Gastroesophageal sphincter (tissue), 3 donors: ENCODE data around the gene SLC8A1.

Experiments used
- POLR2A ChIP-seq, 2 donors: fragments of 450-650 bp; IDR thresholded peaks; one replicate each; pipeline ENCODE4 v1.6.1; 2017; ENCODE audit warnings: antibody characterized with exemption in 2 of 2, mild to moderate bottlenecking in 2 of 2, moderate library complexity in 1 of 2
- POLR2AphosphoS5 ChIP-seq: sonication (generic); formaldehyde crosslinking; IDR thresholded peaks from one replicate; pipeline ENCODE4 v1.6.1; 2017; ENCODE audit warnings: antibody characterized with exemption
- TF ChIP-seq, protein P1 (sequence below), 4 experiments: fragments of 200-600 bp in 2 of 4; fragments of 450-650 bp in 2 of 4; sonication (generic) in 1 of 4; IDR thresholded peaks; one replicate each; pipeline ENCODE4 v1.5.1; 2017 to 2019; ENCODE audit warnings: antibody characterized with exemption in 4 of 4, mild to moderate bottlenecking in 2 of 4, moderate library complexity in 2 of 4

DNA sequence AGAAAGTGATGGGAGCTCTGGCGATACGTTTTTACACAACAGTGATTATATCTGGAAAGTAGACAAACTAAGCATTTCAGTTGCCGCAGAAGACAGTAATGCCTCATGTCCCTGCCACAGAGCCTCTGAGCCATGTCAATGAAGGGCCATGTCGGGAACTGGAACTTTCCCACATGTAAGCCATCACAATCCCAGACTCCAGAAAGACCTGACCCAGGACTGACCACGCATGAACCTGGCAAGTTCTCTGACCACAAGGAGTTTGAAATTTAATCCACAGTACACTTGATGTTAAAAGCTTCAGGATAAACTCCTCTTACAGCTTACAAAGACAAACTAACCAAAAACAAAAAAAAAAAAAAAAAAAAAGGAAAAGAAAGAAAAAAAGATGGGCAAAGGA, 267.3 kb downstream of the SLC8A1 start:
- TF ChIP-seq POLR2AphosphoS5 (no peak), POLR2A (IDR thresholded peaks at IDR 0.05) (no peak)
- TF ChIP-seq, protein P1, sequence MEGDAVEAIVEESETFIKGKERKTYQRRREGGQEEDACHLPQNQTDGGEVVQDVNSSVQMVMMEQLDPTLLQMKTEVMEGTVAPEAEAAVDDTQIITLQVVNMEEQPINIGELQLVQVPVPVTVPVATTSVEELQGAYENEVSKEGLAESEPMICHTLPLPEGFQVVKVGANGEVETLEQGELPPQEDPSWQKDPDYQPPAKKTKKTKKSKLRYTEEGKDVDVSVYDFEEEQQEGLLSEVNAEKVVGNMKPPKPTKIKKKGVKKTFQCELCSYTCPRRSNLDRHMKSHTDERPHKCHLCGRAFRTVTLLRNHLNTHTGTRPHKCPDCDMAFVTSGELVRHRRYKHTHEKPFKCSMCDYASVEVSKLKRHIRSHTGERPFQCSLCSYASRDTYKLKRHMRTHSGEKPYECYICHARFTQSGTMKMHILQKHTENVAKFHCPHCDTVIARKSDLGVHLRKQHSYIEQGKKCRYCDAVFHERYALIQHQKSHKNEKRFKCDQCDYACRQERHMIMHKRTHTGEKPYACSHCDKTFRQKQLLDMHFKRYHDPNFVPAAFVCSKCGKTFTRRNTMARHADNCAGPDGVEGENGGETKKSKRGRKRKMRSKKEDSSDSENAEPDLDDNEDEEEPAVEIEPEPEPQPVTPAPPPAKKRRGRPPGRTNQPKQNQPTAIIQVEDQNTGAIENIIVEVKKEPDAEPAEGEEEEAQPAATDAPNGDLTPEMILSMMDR (IDR thresholded peaks at IDR 0.05) = no peak
